GM19397 (cell line): ENCODE measurements around the gene CHST12.

Experiments
- ATAC-seq: cut with Tn5 transposase; IDR thresholded peaks from one replicate; pipeline ENCODE4 v1.9.1; 2021; ENCODE audit warnings: mild to moderate bottlenecking, moderate library complexity; ENCODE audit not compliant: unreplicated experiment

CHST12 gene

GRCh38 chr7:2477447-2478398 lies 74.3 kb downstream of the CHST12 start:
- ATAC-seq = no peak

GRCh38 chr7:2478399-2478785 lies 75.0 kb downstream of the CHST12 start:
- no peak for ATAC-seq

- no peak for ATAC-seq
Observed at GRCh38 chr7:2478800-2479199, 75.4 kb downstream of the CHST12 start.

GRCh38 chr7:2479276-2480069 lies 76.1 kb downstream of the CHST12 start:
- ATAC-seq = no peak

- ATAC-seq = no peak
Observed at GRCh38 chr7:2480070-2480408, 76.6 kb downstream of the CHST12 start.

- ATAC-seq = no peak
Observed at GRCh38 chr7:2481195-2481594, 77.8 kb downstream of the CHST12 start.

GRCh38 chr7:2482725-2483451 lies 79.5 kb downstream of the CHST12 start:
- no peak for ATAC-seq

GRCh38 chr7:2483494-2483893 lies 80.1 kb downstream of the CHST12 start:
- ATAC-seq = no peak

- no peak for ATAC-seq
Observed at GRCh38 chr7:2484868-2485267, 81.5 kb downstream of the CHST12 start.

- ATAC-seq = no peak
Observed at GRCh38 chr7:2487586-2488271, 84.3 kb downstream of the CHST12 start.

- ATAC-seq = no peak
Observed at GRCh38 chr7:2488272-2488645, 84.8 kb downstream of the CHST12 start.

- no peak for ATAC-seq
Observed at GRCh38 chr7:2488681-2489080, 85.3 kb downstream of the CHST12 start.

- no peak for ATAC-seq
Observed at GRCh38 chr7:2490181-2490651, 86.8 kb downstream of the CHST12 start.

GRCh38 chr7:2492038-2492437 lies 88.6 kb downstream of the CHST12 start:
- no peak for ATAC-seq

GRCh38 chr7:2493205-2494164 lies 90.1 kb downstream of the CHST12 start:
- ATAC-seq = no peak

- ATAC-seq = no peak
Observed at GRCh38 chr7:2494191-2495130, 91.0 kb downstream of the CHST12 start.

- ATAC-seq = no peak
Observed at GRCh38 chr7:2495418-2496299, 92.2 kb downstream of the CHST12 start.
